Heart right ventricle (tissue), 16 donors: ENCODE measurements around the gene GRM1. TPM values are rescaled to one million over a fixed set of nuclear protein-coding genes. Genes with fewer than 3 reads are reported as not detected.

Source experiments
- ATAC-seq, 8 donors: fragments of 200-7000 bp; cut with Tn5 transposase; one replicate each; pipeline ENCODE4 v1.9.1; 2020; ENCODE audit warnings: mild to moderate bottlenecking in 8 of 8, moderate library complexity in 8 of 8, moderate number of reproducible peaks in 1 of 8
- DNase-seq, 2 donors: peaks; one replicate each; pipeline ENCODE4 v3.0.0-alpha.2; 2020
- H3K27ac ChIP-seq, 10 donors: fragments of 200-600 bp; sonication (generic) in 2 of 10; one replicate each; pipeline versions ENCODE4 v1.5.0 to v1.8.0; 2020 to 2022; ENCODE audit warnings: mild to moderate bottlenecking in 3 of 10
- H3K27me3 ChIP-seq, 7 donors: fragments of 200-600 bp; one replicate each; pipeline ENCODE4 v1.8.0; 2021 to 2022; ENCODE audit warnings: mild to moderate bottlenecking in 2 of 7
- H3K36me3 ChIP-seq, 9 donors: fragments of 200-600 bp; sonication (generic) in 1 of 9; one replicate each; pipeline versions ENCODE4 v1.5.0 to v1.8.0; 2020 to 2022; ENCODE audit warnings: mild to moderate bottlenecking in 2 of 9
- H3K4me1 ChIP-seq, 9 donors: fragments of 200-600 bp; sonication (generic) in 1 of 9; one replicate each; pipeline versions ENCODE4 v1.5.0 to v1.8.0; 2020 to 2022; ENCODE audit warnings: mild to moderate bottlenecking in 4 of 9
- H3K4me3 ChIP-seq, 10 donors: fragments of 200-600 bp; sonication (generic) in 2 of 10; one replicate each; pipeline versions ENCODE4 v1.5.0 to v1.8.0; 2020 to 2022; ENCODE audit warnings: mild to moderate bottlenecking in 7 of 10, moderate library complexity in 2 of 10
- H3K9me3 ChIP-seq, 11 donors: fragments of 200-600 bp in 10 of 11; sonication (generic) in 2 of 11; one replicate each; pipeline versions ENCODE4 v1.5.0 to v1.8.0; 2013 to 2022; ENCODE audit warnings: mild to moderate bottlenecking in 2 of 11, control low read depth in 1 of 11, moderate library complexity in 1 of 11
- WGBS, 2 donors: extraction: QIAGEN DNeasy Blood & Tissue Kit; methylation state at CpG; one replicate each; pipeline ENCODE4 v1.1.7; 2013; ENCODE audit warnings: inconsistent platforms in 1 of 2; 5-methylcytosine and 5-hydroxymethylcytosine counted together
- intact Hi-C, 10 donors: fragments of 100-400 bp; cut with DNase I; formaldehyde crosslinking; loops; one replicate each; pipeline versions ENCODE4 v1.11.1 to v1.14.2; 2022
- polyA plus RNA-seq, 2 donors: library from polyadenylated mRNA; stranded (reverse); fragments of 200-250 nt; gene quantifications; one replicate each; pipeline ENCODE4 v1.2.3, GENCODE V29; 2013
- total RNA-seq, 10 donors: library from RNA; stranded (reverse); fragmentation: NEBNext Ultra II Directional in 3 of 10; extraction: Animal tissue kit (Norgen Biotek cat#: 25700) in 3 of 10; gene quantifications; one replicate each; pipeline versions ENCODE4 v1.2.1 to v1.2.4, GENCODE V29; 2021 to 2023
- TF ChIP-seq, protein P1 (sequence below), 9 donors: fragments of 200-600 bp; sonication (generic) in 2 of 9; IDR thresholded peaks; one replicate each; pipeline versions ENCODE4 v1.5.0 to v1.8.0; 2021 to 2022; ENCODE audit warnings: antibody characterized with exemption in 9 of 9, mild to moderate bottlenecking in 5 of 9, moderate library complexity in 1 of 9
- donor health status: Arrhythmogenic right ventricular cardiomyopathy.
- donor health status: ischemic (EF 13 %, LVEDD 7.1; RV severe dilation, severe dysfunction).
- donor health status: healthy with polysubstance abuse.
- donor health status: DM: no; HTN: yes; CAD: no.
- donor health status: DM: no; HTN: no; CAD: no.
- donor health status: ischemic (EF 25% LVEDD 6.9; RV normal size, moderate dysfunction).
- donor health status: ischemic (EF 25% LVEDD 5.7; RV mildly dilated, moderate dysfunction).
- donor health status: healthy.
- donor health status: DM: yes; HTN: yes; CAD: no.
- donor health status: Ischemic cardiomyopathy.
- donor health status: ischemic (EF 35%, LVEDD 5.7; RV mildly dilated, moderate dysfunction).
- donor health status: nonischemic (EF 11% LVEDD 7.7; RV severe dilation, severe dysfunction).
- donor health status: DM: yes; HTN: yes; CAD: no.
- donor health status: PGD.
- donor health status: ischemic (EF 29% LVEDD 5.4; RV normal size, mild dysfunction).
- donor health status: nonischemic (EF 23%, LVEDD 6.1; RV moderate dilation, normal function).

GRM1 gene
- total and polyA plus RNA-seq, 12 donors: 0.26 to 8.3 (median 4.6) TPM

DNA sequence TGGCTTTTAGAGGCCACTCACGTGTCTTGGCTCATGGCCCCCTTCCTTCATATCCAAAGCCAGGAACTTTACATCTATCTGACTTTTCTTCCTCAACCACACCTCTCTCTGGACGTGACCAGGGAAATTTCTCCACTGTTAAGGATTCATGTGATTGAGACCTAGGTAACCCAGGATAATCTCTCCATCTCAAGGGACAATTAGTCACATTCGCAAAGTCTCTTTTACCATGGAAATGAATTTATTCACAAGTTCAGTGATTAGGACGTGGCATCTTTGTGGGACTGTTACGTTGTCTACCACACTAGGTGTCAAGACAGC is 287.3 kb downstream of the GRM1 start:
- Histone ChIP-seq H3K27ac (no peak overlapping the region), H3K9me3 (peaks cover 0 to 13% (median 0%) of the 10 kb centered on the region in 11 donors), H3K27me3 (no peaks in the 10 kb centered on the region), H3K4me1 (no peaks in the 10 kb centered on the region), H3K36me3 (no peaks in the 10 kb centered on the region), H3K4me3 (no peak overlapping the region)
- 79 to 85% methylated on average over 5 of the region's 5 CpGs for WGBS, 2 donors
- ATAC-seq (no peak), DNase-seq (no peak)
- TF ChIP-seq, protein P1, sequence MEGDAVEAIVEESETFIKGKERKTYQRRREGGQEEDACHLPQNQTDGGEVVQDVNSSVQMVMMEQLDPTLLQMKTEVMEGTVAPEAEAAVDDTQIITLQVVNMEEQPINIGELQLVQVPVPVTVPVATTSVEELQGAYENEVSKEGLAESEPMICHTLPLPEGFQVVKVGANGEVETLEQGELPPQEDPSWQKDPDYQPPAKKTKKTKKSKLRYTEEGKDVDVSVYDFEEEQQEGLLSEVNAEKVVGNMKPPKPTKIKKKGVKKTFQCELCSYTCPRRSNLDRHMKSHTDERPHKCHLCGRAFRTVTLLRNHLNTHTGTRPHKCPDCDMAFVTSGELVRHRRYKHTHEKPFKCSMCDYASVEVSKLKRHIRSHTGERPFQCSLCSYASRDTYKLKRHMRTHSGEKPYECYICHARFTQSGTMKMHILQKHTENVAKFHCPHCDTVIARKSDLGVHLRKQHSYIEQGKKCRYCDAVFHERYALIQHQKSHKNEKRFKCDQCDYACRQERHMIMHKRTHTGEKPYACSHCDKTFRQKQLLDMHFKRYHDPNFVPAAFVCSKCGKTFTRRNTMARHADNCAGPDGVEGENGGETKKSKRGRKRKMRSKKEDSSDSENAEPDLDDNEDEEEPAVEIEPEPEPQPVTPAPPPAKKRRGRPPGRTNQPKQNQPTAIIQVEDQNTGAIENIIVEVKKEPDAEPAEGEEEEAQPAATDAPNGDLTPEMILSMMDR (IDR thresholded peaks at IDR 0.05): no peak
- intact Hi-C loops: no loop called here

DNA sequence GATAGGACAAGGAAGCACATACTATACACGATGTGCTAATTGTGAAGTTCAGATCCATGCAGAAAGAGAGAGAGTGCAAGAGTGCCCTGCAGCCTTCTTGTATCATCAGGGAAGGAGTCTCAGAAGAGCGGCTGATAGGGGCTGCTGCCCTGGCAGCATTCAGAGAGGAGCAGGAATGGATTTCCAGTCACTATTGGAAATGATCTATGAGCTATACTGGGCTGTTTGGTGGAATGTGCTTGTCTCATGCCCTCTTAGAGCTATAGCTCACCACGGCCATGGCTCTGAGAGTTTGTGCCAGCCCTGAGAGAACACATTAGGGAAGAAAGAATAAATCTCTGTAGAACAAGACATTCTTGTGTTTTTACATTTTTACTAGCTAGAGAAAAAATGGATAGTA is 302.2 kb downstream of the GRM1 start:
- DNase-seq: no peak
- H3K27me3 ChIP-seq: no peaks in the 10 kb centered on the region
- TF ChIP-seq, protein P1 (IDR thresholded peaks at IDR 0.05): no peak

DNA sequence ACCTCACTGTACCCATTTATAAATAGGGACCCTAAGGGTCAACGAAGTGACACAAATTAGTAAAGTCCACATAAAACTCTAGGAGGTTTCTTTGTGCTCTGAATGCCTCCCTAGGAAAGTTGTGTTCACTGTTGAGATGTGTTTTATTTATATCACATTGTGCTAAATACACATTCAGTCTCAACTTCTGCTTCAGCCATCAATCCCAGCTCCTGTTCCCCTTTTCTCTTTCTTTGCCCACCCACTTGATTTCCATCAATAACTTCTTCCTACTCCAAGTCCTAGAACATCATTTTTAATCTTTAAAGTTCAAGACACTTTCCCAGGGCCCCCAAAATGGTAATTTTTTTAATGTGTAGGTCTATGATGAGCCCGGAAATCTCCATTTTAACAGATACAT is 306.5 kb downstream of the GRM1 start:
- Histone ChIP-seq H3K27ac (no peak overlapping the region), H3K36me3 (no peaks in the 10 kb centered on the region), H3K27me3 (no peaks in the 10 kb centered on the region), H3K4me1 (peaks cover 0 to 10% (median 0%) of the 10 kb centered on the region in 9 donors), H3K4me3 (no peak overlapping the region), H3K9me3 (no peaks in the 10 kb centered on the region)
- ATAC-seq (no peak), DNase-seq (no peak)
- 80 to 86% methylated on average over 2 of the region's 2 CpGs for WGBS, 2 donors
- intact Hi-C loops: no loop called here
- TF ChIP-seq, protein P1 (IDR thresholded peaks at IDR 0.05): no peak

More for the DNA sequence above, 302.2 kb downstream of the GRM1 start:
- Histone ChIP-seq H3K36me3 (no peaks in the 10 kb centered on the region), H3K4me3 (no peak overlapping the region), H3K9me3 (peaks cover 0 to 3% (median 0%) of the 10 kb centered on the region in 11 donors), H3K27ac (no peak overlapping the region), H3K4me1 (peaks cover 0 to 4% (median 0%) of the 10 kb centered on the region in 9 donors)
- intact Hi-C loops: no loop called here
- WGBS, 2 donors: 71 to 79% methylated on average over 3 of the region's 3 CpGs
- ATAC-seq: peak in 1 of 8 donors; percentile 20

DNA sequence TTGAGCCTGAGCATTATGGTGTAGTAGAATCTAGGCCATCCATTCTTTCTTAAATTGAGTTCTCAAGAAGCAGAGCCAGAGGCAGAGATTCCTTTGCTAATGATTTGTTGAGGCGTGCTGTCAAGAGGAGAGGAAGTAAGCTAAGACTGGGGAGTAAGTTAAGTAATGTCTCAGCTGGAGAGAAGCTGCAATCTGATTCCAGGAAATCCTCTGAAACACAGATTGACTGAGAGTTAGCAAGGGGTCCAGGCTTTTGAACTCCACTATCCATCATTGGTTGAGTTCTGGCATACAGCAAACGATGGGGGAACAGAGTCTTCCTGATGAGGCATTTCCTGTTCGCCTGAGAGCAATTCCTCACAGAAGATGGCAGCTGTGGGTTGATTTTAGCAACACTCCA is 307.3 kb downstream of the GRM1 start:
- H3K27me3 ChIP-seq: no peaks in the 10 kb centered on the region

More for the DNA sequence above, 307.3 kb downstream of the GRM1 start:
- TF ChIP-seq, protein P1 (IDR thresholded peaks at IDR 0.05): no peak
- intact Hi-C loops: no loop called here
- no peak for DNase-seq
- 54 to 66% methylated on average over 3 of the region's 3 CpGs for WGBS, 2 donors
- Histone ChIP-seq H3K4me3 (no peak overlapping the region), H3K4me1 (peaks cover 0 to 12% (median 0%) of the 10 kb centered on the region in 9 donors), H3K9me3 (no peaks in the 10 kb centered on the region), H3K27ac (no peak overlapping the region), H3K36me3 (no peaks in the 10 kb centered on the region)
- ATAC-seq: no peak
